ENCODE data around the gene FNIP2.

DNA sequence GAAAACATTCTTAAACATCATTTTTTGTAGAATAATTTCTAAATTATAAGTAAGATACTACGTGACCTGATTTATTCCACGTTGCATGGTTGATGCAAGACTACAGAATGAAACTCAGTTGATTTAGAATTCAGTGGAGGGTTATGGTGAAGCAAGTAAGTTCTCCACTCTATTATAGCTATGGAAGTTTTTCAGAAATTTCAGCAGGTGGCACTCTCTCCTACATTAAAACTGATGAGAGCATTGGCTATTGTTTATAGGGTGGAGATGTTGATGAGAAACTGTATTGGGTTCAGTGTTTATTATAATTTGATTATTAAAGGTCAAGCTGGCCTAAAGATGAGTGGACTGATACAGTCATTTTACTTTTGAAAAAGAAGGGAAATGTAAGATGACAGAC, 88.0 kb downstream of the FNIP2 start:
- TF ChIP-seq POLR2A (IDR thresholded peaks at IDR 0.05; ENCODE audit: low read depth, low read length) (no peak), TAF1 (IDR thresholded peaks at IDR 0.05; ENCODE audit: low read depth, low read length) (no peak)

Measured in GM12891 (cell line).